ENCODE measurements around the gene LARP4B.

The LARP4B gene

GRCh38 chr10:787933-788651, 143.4 kb downstream of the LARP4B start:
- Histone ChIP-seq H3K36me3 (replicated peaks; ENCODE audit: low read depth, low read length) (no peaks in the 10 kb centered on the region), H3K27ac (ENCODE audit: low read length) (no peak overlapping the region), H3K9me3 (ENCODE audit: insufficient read depth, low read length) (no peaks in the 10 kb centered on the region), H3K9ac (ENCODE audit: low read length) (no peak overlapping the region), H3K4me1 (ENCODE audit: low read length) (no peaks in the 10 kb centered on the region), H4K20me1 (ENCODE audit: insufficient read depth, low read length) (no peaks in the 10 kb centered on the region), H3K27me3 (ENCODE audit: low read depth, low read length) (no peaks in the 10 kb centered on the region), H3K4me2 (ENCODE audit: low read length) (no peak overlapping the region), H3K4me3 (ENCODE audit: low read length) (no peak overlapping the region), H3K79me2 (ENCODE audit: low read length) (no peaks in the 10 kb centered on the region), H2AFZ (ENCODE audit: low read depth, low read length) (no peak overlapping the region)
- TF ChIP-seq EZH2phosphoT487 (IDR thresholded peaks at IDR 0.05; ENCODE audit: low read depth) = no peak
- no peak for TF ChIP-seq CTCF (IDR thresholded peaks at IDR 0.05; ENCODE audit: low read depth, low read length)

GRCh38 chr10:786633-787474, 144.7 kb downstream of the LARP4B start:
- no peak for TF ChIP-seq CTCF (IDR thresholded peaks at IDR 0.05; ENCODE audit: low read depth, low read length)
- TF ChIP-seq EZH2phosphoT487 (IDR thresholded peaks at IDR 0.05; ENCODE audit: low read depth) = no peak
- Histone ChIP-seq H3K4me2 (ENCODE audit: low read length) (no peak overlapping the region), H3K27ac (ENCODE audit: low read length) (no peak overlapping the region), H4K20me1 (ENCODE audit: insufficient read depth, low read length) (no peaks in the 10 kb centered on the region), H3K4me1 (ENCODE audit: low read length) (no peaks in the 10 kb centered on the region), H3K9ac (ENCODE audit: low read length) (no peak overlapping the region), H3K4me3 (ENCODE audit: low read length) (no peak overlapping the region), H3K9me3 (ENCODE audit: insufficient read depth, low read length) (no peaks in the 10 kb centered on the region), H3K27me3 (ENCODE audit: low read depth, low read length) (no peaks in the 10 kb centered on the region), H2AFZ (ENCODE audit: low read depth, low read length) (no peak overlapping the region), H3K36me3 (replicated peaks; ENCODE audit: low read depth, low read length) (no peaks in the 10 kb centered on the region), H3K79me2 (ENCODE audit: low read length) (no peaks in the 10 kb centered on the region)

GRCh38 chr10:785861-786214, 145.7 kb downstream of the LARP4B start:
- Histone ChIP-seq H3K79me2 (ENCODE audit: low read length) (no peaks in the 10 kb centered on the region), H3K9me3 (ENCODE audit: insufficient read depth, low read length) (no peaks in the 10 kb centered on the region), H3K36me3 (replicated peaks; ENCODE audit: low read depth, low read length) (no peaks in the 10 kb centered on the region), H3K4me1 (ENCODE audit: low read length) (no peaks in the 10 kb centered on the region), H3K4me3 (ENCODE audit: low read length) (no peak overlapping the region), H3K27ac (ENCODE audit: low read length) (no peak overlapping the region), H2AFZ (ENCODE audit: low read depth, low read length) (no peak overlapping the region), H3K4me2 (ENCODE audit: low read length) (no peak overlapping the region), H3K27me3 (ENCODE audit: low read depth, low read length) (no peaks in the 10 kb centered on the region), H3K9ac (ENCODE audit: low read length) (no peak overlapping the region), H4K20me1 (ENCODE audit: insufficient read depth, low read length) (no peaks in the 10 kb centered on the region)
- no peak for TF ChIP-seq CTCF (IDR thresholded peaks at IDR 0.05; ENCODE audit: low read depth, low read length)
- no peak for TF ChIP-seq EZH2phosphoT487 (IDR thresholded peaks at IDR 0.05; ENCODE audit: low read depth)

- no peaks in the 10 kb centered on the region for H3K4me1 ChIP-seq (ENCODE audit: low read length)
- no peaks in the 10 kb centered on the region for H4K20me1 ChIP-seq (ENCODE audit: insufficient read depth, low read length)
- no peak for TF ChIP-seq EZH2phosphoT487 (IDR thresholded peaks at IDR 0.05; ENCODE audit: low read depth)
- no peak for TF ChIP-seq CTCF (IDR thresholded peaks at IDR 0.05; ENCODE audit: low read depth, low read length)
- H3K9me3 ChIP-seq (ENCODE audit: insufficient read depth, low read length) = no peaks in the 10 kb centered on the region
- no peak overlapping the region for H2AFZ ChIP-seq (ENCODE audit: low read depth, low read length)
- H3K79me2 ChIP-seq (ENCODE audit: low read length) = no peaks in the 10 kb centered on the region
- H3K9ac ChIP-seq (ENCODE audit: low read length) = no peak overlapping the region
- no peaks in the 10 kb centered on the region for H3K27me3 ChIP-seq (ENCODE audit: low read depth, low read length)
- no peak overlapping the region for H3K4me2 ChIP-seq (ENCODE audit: low read length)
- no peak overlapping the region for H3K27ac ChIP-seq (ENCODE audit: low read length)
- no peak overlapping the region for H3K4me3 ChIP-seq (ENCODE audit: low read length)
- no peaks in the 10 kb centered on the region for H3K36me3 ChIP-seq (replicated peaks; ENCODE audit: low read depth, low read length)
These were observed 146.2 kb downstream of the LARP4B start for GRCh38 chr10:785089-785860.
